HG02623 (cell line): ENCODE measurements around the gene IL6R.
"Not testable (repeated sequence)": the region's sequence is repeated elsewhere in the genome, so short reads cannot be mapped to it uniquely, and the experiment has no call there.

Experiments used
- ATAC-seq: cut with Tn5 transposase; IDR thresholded peaks from one replicate; pipeline ENCODE4 v1.9.1; 2021; ENCODE audit warnings: moderate library complexity; ENCODE audit not compliant: unreplicated experiment

Gene IL6R

GRCh38 chr1:154404984-154405746, at the start of gene IL6R:
IL6R (plus strand) TSS chr1:154405343; CDS start chr1:154405630, 287 bp downstream.
- ATAC-seq = peak; percentile 32

GRCh38 chr1:154358519-154358918, 46.6 kb upstream of the IL6R start:
- ATAC-seq = no peak

GRCh38 chr1:154360288-154360687, 44.9 kb upstream of the IL6R start:
- ATAC-seq = no peak

- not testable (repeated sequence) for ATAC-seq
Observed at GRCh38 chr1:154360881-154361280, 44.3 kb upstream of the IL6R start.

- ATAC-seq = no peak
Observed at GRCh38 chr1:154361357-154361756, 43.8 kb upstream of the IL6R start.

GRCh38 chr1:154371436-154371835, 33.7 kb upstream of the IL6R start:
- ATAC-seq = no peak

GRCh38 chr1:154373777-154374357, 31.3 kb upstream of the IL6R start:
- not testable (repeated sequence) for ATAC-seq

GRCh38 chr1:154379301-154379700, 25.8 kb upstream of the IL6R start:
- no peak for ATAC-seq

GRCh38 chr1:154384650-154385489, 20.3 kb upstream of the IL6R start:
- no peak for ATAC-seq

GRCh38 chr1:154386643-154387352, 18.3 kb upstream of the IL6R start:
- ATAC-seq = no peak

- no peak for ATAC-seq
Observed at GRCh38 chr1:154391086-154391770, 13.9 kb upstream of the IL6R start.

- no peak for ATAC-seq
Observed at GRCh38 chr1:154398141-154398540, 7.0 kb upstream of the IL6R start.

- no peak for ATAC-seq
Observed at GRCh38 chr1:154398678-154399077, 6.5 kb upstream of the IL6R start.

GRCh38 chr1:154400381-154400801, 4.8 kb upstream of the IL6R start:
- ATAC-seq = no peak

- no peak for ATAC-seq
Observed at GRCh38 chr1:154402409-154402921, 2.7 kb upstream of the IL6R start.

GRCh38 chr1:154403261-154403943, 1.7 kb upstream of the IL6R start:
- ATAC-seq = no peak

GRCh38 chr1:154403983-154404382, 1.2 kb upstream of the IL6R start:
- ATAC-seq = no peak

GRCh38 chr1:154404511-154404931, 622 bp upstream of the IL6R start:
- no peak for ATAC-seq

- ATAC-seq = no peak
Observed at GRCh38 chr1:154405747-154406571, 816 bp downstream of the IL6R start.
